Brain microvascular endothelial cell (primary cell): ENCODE data around the gene TPRN.
A peak's percentile ranks its signal among the peaks of the same experiment; 100 is the strongest.

ENCODE experiments used
- DNase-seq: peaks from one replicate; pipeline ENCODE4 v3.0.0-alpha.2; 2020
- H3K27ac ChIP-seq: fragments of 250-450 bp; sonication (Bioruptor Pico); 2 replicates; pipeline ENCODE4 v1.5.1; 2020; ENCODE audit warnings: mild to moderate bottlenecking, moderate library complexity
- H3K27me3 ChIP-seq: fragments of 250-450 bp; sonication (Bioruptor Pico); replicated peaks from 2 replicates; pipeline ENCODE4 v1.5.1; 2020; ENCODE audit warnings: mild to moderate bottlenecking
- H3K36me3 ChIP-seq: fragments of 250-450 bp; sonication (Bioruptor Pico); replicated peaks from 2 replicates; pipeline ENCODE4 v1.5.1; 2020; ENCODE audit warnings: mild to moderate bottlenecking
- H3K4me3 ChIP-seq: 2 replicates; pipeline ENCODE4 v1.5.1; 2011; ENCODE audit warnings: low read depth, mild to moderate bottlenecking, control low read depth, low read length, moderate library complexity
- in situ Hi-C: cut with HindIII; loops from 2 replicates; pipeline ENCODE4 v1.10.0; 2017; ENCODE audit warnings: low sequenced_read_pairs, low pct_ligation_motif_present
- TF ChIP-seq, protein P1 (sequence below): IDR thresholded peaks from 2 replicates; pipeline ENCODE4 v1.5.1; 2011; ENCODE audit warnings: low read depth, mild to moderate bottlenecking, moderate library complexity, low read length, control low read depth, inconsistent platforms; ENCODE audit errors: missing control alignments

Gene TPRN

DNA sequence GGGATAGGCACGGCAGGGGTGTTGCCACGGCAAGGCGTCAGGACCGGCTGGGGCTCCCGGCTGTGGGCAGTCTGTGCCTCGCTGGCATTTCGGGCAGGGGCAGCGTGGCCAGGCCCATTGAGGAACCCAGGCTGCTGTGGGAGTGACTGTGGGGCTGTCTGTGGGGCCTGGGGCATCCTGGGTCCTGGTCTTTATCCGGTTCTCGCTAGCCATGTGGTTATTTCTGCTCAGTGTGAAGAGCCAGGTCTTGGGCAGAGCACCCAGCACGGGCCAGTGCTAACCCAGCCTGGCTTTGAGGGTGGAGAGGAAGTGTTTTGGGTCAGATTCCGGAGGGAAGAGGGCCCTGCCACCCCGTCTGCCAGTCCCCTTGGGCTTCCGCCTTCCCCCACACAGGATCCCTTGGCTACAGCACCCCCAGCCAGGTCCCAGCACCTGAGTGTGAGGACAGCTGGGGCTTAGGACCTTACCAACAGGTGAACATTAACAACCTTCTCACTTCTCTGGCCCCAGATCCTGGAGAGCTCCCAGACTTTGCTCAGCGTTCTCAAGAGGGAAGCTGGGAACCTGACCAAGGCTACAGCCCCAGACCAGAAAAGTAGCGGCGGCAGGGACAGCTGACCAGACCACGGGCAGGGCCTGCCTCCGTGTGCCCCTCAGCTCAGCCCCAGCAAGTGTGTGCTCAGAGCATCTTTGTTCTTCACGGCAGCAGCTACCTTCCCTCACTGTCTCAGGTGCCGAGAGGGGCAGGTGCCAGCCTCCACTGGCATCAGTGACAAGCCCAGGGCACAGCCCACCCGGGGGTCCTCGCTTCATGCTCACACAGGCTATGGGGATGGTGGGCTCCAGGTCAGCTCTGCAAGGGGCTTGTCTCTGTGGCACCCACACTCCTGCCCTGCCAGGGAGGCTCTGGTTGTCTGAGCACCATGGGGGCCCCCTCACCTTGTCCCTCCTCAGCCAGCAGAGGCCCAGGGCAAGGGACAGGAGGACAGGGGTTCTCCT, 10.9 kb downstream of the TPRN start:
- Histone ChIP-seq H3K4me3 (peak overlapping the region; percentile 86), H3K27me3 (no peaks in the 10 kb centered on the region), H3K27ac (peak overlapping the region; percentile 98), H3K36me3 (peaks cover 13% of the 10 kb centered on the region)
- DNase-seq, result no peak
- in situ Hi-C loops, result no loop called here
- TF ChIP-seq, protein P1, sequence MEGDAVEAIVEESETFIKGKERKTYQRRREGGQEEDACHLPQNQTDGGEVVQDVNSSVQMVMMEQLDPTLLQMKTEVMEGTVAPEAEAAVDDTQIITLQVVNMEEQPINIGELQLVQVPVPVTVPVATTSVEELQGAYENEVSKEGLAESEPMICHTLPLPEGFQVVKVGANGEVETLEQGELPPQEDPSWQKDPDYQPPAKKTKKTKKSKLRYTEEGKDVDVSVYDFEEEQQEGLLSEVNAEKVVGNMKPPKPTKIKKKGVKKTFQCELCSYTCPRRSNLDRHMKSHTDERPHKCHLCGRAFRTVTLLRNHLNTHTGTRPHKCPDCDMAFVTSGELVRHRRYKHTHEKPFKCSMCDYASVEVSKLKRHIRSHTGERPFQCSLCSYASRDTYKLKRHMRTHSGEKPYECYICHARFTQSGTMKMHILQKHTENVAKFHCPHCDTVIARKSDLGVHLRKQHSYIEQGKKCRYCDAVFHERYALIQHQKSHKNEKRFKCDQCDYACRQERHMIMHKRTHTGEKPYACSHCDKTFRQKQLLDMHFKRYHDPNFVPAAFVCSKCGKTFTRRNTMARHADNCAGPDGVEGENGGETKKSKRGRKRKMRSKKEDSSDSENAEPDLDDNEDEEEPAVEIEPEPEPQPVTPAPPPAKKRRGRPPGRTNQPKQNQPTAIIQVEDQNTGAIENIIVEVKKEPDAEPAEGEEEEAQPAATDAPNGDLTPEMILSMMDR, result no peak

DNA sequence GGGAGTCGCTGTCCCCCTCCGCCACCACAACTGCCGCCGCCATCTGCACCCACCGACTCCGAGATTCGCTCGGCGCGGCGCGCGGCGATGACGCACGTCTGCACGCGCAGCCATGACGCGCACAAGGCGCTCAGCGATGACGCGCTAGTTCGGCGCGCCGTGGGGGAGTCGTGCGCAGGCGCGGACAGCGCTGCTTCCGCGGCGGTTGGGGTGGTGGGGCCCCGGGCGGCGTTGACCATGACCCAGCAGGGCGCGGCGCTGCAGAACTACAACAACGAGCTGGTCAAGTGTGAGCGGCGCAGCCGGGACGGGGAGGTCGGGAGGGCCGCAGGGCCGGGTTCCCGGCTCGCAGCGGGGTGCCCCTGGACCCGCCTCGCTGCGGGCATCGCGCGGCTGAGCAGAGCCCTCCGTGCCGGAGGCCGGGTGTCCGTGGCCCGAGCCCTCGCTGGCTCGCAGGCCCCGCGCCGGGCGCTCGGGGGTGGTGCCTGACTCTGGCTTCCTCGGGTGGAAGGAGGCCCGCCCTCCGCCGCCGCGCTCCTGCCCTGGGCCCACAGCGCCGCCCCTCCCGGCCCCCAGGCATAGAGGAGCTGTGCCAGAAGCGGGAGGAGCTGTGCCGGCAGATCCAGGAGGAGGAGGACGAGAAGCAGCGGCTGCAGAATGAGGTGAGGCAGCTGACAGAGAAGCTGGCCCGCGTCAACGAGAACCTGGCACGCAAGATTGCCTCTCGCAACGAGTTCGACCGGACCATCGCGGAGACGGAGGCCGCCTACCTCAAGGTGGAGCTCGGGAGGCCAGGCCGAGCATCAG, 11.8 kb downstream of the TPRN start, which contains the start of the genes ANAPC2 and SSNA1:
Gene ANAPC2 (minus strand): TSS at position 71 of the 807 bp plus-strand sequence. CDS start 28 bp downstream, at position 43.
Gene SSNA1 (plus strand): TSS at position 187 of the 807 bp plus-strand sequence. CDS start 51 bp downstream, at position 238.
- TF ChIP-seq, protein P1, result peak; percentile 71
- Histone ChIP-seq H3K27ac (peak within 1 kb of the TSS; percentile 98), H3K4me3 (peak within 1 kb of the TSS; percentile 86), H3K36me3 (peaks cover 16% of the 10 kb centered on the region), H3K27me3 (no peaks in the 10 kb centered on the region)
- DNase-seq, result peak; percentile 77
- in situ Hi-C loops, result no loop called here

DNA sequence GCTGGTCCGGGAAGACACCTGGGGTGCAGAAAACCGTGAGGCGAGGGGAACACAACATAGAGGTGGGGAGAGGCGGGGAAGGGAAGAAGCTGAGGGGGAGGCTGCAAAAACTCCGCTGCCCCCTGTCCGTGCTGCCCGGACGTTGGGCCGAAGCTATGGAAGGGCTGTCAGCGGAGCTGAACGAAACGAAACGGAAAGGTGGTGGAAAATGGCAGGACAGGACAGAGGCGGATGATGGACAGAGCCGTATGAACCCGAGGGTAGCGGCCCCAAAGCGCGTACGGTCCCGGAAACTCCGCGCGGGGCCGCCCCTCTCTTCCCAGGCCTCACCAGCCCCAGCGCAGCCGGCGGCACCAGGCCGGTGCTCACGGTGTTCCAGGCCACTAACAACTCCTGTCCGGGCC, 12.5 kb downstream of the TPRN start:
- Histone ChIP-seq H3K27ac (peak overlapping the region; percentile 98), H3K27me3 (no peaks in the 10 kb centered on the region), H3K4me3 (peak overlapping the region; percentile 86), H3K36me3 (peaks cover 22% of the 10 kb centered on the region)
- TF ChIP-seq, protein P1, result no peak
- DNase-seq, result no peak
- in situ Hi-C loops, result no loop called here

DNA sequence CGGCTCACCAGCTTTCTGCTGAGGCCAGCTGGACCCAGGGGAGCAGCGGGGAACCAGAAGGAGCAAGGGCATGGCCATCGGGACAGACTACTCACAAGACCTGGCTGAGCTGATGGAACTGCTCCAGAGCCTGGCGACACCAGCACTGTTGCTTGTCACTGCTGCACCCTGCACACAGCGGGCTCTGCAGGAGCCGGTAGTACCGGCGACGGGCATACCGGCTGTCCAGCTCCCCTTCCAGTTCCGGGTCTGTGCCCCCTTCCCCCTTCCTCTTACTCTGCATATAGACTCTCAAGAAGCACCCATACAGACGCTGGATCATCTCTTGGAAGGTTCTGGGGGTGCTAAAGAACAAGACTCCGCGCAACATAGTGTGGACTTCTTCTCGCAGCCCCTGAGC, 13.2 kb downstream of the TPRN start:
- TF ChIP-seq, protein P1, result no peak
- DNase-seq, result no peak
- in situ Hi-C loops, result no loop called here
- no peak overlapping the region for H3K27ac ChIP-seq
- no peaks in the 10 kb centered on the region for H3K27me3 ChIP-seq
- H3K4me3 ChIP-seq, result peak overlapping the region; percentile 86
- H3K36me3 ChIP-seq, result peaks cover 29% of the 10 kb centered on the region

DNA sequence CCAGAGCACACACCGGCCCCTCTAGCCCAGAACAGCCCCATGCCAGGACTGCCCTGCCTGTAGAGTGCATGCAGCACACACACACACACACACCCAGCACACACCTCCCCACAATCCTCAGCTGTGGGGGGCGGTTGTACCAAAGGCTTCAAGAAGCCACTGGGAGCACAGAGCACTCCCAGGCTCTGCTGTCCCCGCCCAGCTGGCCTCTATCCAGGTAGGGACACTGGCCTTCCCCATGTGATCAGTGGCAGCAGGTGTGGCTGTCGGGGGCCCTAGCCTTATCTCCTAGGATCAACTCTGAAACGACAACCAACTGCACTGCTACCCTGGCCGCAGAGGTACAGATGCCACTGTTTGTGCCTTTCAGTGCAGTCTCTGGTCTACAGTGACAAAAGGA, 14.2 kb downstream of the TPRN start:
- TF ChIP-seq, protein P1, result no peak
- Histone ChIP-seq H3K27ac (no peak overlapping the region), H3K27me3 (no peaks in the 10 kb centered on the region), H3K36me3 (peaks cover 26% of the 10 kb centered on the region), H3K4me3 (no peak overlapping the region)
- in situ Hi-C loops, result no loop called here
- no peak for DNase-seq
